NCI-H1048 (cell line): ENCODE measurements around the gene HDGF.

Experiments used
- DNase-seq: peaks from one replicate; lab custom pipeline; 2025; lab: John Stamatoyannopoulos, UW

The HDGF gene

DNA sequence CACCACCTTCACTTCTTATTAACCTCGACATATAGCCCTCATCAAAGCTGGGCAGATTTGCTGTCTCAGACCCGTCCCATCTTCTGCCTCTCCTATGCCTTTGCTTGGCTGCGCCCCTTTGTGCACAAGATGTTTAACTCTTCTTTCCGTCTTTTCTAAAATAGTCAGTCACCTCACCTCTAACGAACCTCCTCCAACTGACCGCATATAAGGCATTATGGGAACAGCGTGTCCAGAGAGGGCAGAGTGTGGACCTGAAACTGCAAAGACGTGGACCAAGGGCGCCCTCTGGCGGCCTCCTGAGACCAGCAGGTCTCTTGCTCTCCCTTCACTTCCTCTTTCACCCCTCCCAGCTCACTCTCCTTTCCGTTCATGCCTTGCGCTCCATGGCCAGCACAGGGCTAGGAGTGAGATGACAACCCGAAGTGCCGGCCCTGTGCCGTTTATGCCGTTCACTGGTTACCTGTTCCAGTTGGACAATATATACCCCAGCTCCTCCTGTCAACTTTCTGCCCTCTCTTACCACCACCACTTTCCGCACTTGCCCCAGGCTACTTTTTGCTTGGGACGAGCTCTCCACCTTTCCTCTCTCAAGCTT is 25.7 kb downstream of the HDGF start:
- DNase-seq: peak; percentile 69

DNA sequence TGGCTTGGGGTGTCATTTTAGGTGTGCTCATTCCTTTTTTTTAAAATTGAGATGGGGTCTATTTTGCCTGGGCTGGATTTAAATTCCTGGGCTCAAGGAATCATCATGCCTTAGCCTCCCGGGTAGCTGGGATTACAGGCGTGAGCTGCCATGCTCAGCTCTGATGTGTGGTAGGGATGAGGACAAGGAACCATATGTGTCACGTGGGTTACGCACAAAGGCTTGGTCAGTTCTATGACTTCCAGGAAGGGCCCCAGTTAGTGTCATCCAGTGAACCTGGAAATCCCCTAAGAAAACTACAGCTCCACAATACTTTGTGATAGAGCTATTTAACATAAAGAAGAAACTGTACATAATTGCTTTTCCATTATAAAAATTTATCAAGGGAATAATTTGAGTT is 29.9 kb downstream of the HDGF start:
- DNase-seq: no peak

DNA sequence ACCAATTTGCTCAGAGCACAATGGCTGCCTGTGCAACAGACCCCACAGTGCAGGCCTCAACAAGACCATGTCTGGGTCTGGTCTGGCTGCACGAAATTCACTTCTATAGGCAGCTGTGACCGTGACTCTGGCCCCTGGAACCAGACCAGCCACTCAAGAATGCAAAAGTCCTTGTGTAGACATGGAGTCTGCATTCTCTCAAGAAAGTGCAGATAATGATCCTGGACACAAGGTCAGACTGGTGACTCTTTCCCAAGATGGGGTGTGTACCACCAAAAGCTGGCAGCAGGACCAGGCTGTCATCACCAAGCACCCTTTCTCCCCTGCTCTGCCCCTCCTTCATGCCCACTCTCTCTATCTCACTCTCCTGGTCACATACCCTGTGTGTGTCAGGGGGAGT is 30.3 kb downstream of the HDGF start:
- no peak for DNase-seq

DNA sequence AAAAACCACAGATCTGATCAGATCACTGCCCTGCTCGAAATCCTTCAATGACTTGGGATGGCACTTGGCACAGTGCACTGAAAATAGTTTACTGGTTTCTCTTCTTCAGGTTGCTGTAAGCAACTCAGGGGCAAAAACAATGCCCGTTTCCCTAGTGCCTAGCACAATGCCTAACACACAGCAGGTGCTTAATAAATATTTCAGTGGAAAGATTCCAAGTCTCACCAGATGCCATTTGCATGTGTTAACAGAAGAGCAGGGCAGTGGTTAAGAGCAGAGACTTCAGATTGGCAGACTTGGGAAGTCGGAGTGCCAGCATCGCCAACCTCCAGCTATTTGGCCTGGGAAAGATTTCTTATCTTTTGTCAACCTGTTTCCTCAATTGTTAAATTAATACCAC is 34.1 kb downstream of the HDGF start:
- no peak for DNase-seq

DNA sequence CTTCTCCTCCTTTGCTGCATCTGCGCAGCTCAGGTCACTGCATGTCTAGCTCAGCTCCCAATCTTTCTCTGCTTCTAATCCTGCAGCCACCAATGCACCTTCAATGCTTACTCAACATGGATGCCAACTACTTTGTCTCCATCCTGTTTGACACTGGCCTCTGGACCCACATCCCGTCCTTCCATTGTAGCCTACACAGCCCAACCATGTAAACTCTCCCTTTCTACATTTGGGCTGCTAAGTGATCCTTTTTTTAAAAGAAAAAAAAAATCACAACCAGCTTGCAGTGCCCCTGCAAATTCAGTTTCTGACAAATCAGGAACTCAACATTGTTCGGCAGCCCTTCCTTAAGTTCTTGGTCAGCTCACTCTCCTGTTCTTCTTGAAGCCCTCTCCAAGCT is 36.6 kb downstream of the HDGF start:
- no peak for DNase-seq

DNA sequence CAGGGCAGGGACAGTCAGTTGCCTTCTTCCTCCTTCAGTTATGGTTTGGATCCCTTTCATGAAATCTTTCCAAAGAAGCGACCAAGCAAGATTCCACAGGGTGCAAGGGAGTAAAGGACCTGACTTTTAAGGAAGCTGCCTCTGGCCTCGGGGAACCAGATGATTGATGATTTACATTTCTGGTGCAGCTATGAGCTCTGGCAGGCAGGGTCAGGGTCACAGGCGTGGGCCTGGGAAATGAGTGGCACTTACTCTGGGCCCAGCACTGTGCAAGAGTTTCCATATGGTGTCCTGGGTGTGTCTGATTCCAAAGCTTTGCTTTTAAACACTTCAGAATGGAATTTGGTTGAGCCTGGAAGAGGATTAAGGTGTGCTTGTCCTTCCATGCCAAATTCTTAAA is 38.8 kb downstream of the HDGF start:
- no peak for DNase-seq

DNA sequence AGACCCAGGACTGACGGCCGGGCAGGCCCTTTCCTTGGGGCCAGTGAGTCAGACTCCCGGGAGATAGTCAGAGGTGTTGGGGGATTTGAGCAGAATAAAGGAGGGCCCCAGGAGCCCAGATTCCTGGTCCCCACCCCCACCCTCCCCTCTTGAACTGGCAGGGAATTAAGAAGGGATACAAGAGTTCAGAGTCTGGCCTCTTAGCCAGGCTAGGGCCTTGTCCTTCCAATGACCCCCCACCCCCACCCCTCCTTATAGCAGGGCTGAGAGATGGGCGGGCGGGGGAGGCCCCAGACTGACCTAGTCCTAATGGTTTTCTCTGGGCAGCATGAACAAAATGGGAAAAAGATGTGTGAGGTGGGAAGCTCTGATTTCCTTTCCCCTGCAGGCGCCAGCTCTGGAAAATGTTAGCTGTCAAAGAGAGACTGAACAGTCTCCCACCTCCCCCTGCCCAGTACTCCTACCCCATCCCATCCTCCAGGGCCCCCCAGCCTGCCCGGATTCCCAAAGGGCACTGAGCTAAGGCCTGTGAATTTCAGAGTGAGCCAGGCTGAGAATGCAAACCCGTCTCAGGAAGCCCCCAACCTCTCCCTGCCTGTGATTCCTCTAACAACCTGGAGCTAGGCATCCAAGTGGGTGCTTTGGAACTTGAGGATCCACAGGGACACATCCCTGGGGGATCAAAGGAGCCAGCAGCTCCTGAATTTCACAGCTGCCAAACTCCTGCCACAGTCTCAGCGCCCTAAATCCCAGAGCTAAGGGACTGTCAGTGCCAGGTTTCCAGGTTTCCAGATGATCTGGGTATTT is 40.3 kb downstream of the HDGF start:
- DNase-seq: no peak

DNA sequence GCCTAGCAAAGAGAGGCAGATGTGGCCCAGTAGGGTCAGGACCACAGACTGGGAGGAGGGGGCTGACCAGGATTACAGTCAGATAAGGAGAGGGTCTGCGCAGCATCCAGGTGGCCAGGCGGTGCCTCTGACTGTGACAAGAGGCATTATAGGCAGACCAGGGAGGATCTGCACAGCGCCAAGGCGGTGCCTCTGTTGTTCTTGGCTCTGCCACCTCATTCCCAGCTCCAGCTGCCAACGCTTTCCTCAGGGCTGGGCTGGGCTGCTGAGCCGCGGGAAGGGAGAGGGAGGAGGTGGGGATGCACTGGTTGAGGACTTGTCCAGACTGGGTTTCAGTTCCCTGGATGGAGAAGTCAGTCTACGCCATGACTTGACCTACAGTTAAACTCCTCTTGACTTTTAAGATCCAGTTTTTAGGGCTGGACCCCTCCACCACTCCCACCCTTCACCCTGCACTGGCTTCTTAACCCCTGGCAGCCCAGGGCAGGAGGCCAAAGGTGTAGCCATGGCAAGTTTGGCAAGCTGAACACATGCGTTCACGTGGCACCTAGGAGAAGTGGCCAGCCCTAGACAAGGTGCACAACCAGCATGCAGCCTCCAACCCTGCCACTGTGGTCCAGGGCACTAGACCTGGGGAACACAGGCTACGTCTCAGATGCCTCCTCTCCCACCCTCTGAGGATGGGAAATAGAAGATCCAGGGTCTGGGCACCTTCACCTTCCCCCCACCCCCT is 41.6 kb downstream of the HDGF start:
- DNase-seq: no peak

DNA sequence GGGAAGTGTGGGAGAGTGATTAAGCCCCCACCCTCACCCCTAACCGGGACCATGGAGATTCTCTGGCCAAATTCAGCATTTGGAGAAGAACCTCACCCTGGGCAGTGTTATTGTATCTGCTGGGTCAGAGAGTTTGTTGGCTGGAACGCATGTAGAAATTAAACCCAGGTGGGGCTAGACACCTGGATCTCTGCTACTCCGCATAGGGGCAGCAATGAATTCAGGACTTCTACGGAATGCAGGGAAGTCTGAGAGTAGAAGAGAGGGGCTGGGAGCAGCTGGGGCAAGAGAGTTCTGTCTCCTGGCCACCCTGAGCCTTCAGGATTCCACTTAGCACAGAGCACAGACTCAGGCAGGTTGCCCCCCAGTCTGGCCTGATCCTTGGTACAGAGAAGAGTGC is 42.4 kb downstream of the HDGF start:
- DNase-seq: no peak

DNA sequence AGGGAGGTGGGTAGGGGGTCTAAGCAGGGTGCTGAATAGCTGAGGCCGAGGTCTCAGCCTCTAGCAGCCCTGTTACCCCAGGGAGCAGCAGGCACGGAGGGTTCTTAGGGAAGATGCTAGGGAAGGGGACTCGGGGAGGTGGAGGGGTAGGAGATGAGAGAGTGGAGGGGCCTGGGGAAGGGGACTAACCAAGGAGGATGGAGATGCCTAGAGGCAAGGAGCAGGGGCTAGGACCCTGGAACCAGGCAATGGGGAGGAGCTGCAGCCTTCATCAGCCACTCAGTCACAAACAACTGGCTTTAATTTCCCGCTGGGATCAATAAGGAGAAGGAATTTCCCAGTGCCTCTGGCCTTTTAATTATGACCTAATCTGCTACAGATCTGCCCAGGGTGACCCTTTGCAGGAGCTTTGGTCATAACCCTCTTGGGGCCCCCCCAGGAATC is 43.2 kb downstream of the HDGF start:
- no peak for DNase-seq

DNA sequence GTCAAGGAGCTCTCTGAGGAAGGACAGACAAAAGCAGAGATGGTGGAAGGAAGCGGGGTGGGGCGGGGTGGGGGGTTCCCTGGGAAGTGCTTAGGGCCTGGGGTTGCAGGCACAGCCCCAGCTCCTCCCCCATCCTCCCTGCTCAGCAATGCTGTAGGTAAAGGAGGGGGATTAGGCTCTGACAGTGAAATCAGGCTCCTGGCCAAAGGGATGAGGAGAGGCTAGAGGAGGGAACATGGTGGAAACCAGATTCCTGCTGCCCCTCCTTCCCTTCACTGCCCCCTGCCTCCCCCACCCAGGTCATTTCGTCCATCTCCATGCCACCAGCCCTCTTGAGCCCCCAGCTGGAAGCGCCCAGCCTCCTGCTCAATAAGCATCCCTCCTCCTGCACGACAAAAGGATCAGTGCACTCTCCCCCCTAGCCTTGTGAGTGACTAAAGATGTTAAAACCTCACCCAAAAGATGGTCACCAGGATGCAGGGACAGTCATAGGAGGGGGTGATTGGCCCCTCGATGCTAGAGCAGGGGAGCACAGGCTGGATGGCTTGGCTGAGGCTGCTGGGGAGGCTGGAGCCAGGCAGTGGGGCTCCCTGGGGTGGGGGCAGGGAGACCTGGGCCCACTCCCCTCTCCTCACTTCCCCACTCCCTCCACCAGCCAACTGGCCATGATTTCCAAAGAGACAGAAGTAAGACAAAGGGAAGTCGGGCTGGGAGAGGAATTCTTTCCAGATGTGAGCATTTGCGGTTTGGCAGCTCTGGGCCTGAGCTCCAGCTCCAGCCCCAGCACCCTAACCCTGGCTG is 43.9 kb downstream of the HDGF start:
- no peak for DNase-seq

DNA sequence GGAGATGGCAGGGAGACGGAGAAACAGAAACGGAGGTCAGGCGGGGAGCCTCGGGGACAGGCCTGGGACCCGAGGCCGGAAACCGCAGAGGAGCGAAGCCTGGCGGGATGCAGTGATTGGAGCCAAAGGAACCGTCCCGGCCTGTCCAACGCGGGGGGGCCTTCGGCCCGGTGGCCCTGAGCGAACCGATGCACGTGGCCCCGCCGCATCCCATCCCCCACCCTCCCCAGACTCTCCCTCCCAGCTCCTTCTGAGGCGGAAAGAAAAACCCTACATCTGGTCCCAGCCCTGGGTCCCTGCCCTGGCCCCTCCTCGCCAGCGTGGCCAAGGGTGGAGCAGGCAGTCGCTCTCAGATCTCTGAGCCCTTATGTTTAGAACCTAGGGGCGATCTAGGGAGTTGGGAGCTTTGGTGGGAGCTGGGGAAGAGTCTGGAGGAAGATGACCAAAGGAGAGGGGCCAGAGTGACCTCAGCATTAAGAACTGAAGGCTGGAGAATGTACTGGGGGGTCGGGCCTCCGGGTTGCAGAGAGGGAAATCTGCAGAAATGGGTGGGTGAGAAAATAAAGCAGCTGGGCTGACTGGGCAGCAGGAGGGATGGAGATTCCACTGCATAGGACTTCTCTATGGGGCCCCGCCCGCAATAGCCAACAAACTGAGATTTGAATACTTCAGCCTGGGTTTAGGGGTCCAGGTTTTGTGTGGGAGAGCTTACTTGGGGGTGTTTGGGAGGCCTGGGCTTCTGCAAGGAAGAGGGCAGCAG is 44.6 kb downstream of the HDGF start:
- DNase-seq: no peak

DNA sequence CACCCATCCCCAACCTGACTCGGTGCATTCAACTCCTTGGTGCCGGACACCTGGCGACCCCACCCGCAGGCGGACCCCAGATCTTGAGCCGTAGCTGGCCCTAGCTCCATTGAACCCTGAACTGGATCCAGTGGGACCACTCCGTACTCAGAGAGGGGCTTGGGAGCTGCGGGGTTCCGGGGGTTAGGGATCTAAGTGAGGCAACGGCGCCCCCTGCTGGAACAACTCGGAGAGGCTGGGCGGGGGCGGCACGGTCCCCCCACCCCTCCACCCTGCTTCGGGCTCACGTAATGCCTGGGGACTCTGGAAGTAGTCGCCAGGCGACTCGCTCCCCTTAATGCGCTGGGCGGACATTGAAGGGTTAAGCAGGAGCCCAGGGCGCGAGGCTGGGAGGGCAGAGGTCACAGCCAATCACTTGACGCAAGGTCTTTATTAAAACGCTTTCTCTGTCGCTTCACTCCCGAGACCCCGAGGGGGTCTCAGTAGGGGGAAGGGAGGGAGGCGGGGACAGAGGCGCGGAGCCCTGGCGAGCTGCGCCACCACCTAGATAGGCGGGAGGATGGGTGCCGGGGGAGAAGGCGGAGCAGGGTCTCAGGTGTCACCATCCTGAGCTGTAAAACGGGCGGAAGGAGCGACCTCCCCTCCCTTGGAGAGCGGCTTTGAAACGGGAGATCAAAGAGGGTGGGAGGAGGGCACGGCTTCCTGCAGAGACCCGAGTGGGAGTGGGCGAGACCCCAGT is 45.4 kb downstream of the HDGF start:
- DNase-seq: no peak

DNA sequence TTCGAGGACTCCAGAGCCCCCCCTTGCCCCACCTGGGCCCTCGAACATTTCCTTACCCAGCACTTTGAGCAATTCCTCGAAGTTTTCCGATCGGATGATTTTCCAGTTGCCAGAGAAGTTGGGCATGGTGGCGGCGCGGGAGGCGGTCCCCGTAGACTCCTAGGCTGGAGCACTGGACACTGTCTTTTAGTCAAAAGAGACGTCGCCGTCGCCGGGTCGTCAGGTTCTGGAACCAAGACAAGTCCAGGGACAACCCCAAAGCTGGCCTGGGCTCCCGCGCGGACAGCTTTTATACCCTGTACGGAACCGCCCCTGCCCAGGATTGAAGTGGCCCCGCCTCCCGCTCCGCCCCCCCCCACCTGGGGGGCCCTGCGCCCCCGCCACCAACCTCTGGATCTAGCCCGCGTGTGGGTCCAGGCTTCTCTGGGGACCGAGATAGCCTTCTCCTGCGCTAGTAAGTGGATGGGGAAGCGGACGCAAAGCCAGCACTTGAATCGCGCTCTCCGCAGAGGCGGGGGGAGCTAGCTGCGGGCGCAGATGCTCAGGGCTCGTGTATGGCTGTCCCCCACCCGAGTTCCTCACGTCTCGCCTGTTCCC is 46.1 kb downstream of the HDGF start, which contains the start of gene CRABP2:
CRABP2 (minus strand) TSS at position 263 of the 597 bp plus-strand sequence; CDS start at position 126, 137 bp downstream.
- DNase-seq: no peak

DNA sequence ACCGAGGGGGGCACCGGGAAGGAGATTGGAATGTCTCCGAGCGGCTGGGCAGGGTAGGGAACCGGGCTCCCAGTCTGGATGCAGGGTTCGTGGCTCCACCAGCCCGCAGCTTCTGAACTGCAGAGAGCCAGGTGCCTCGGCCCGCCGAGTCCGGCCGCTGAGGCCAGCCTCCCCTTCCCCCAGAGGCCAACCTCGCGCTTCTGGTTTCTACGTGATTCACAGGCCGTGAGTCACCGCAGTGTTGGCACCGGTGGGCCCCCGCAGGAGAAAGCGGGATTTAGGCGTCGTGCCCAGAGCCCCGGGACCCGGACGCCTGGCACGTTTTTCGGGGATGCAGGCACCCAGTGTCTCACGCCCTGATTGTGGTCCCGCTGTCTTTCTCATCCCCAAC is 46.5 kb downstream of the HDGF start:
- DNase-seq: no peak

DNA sequence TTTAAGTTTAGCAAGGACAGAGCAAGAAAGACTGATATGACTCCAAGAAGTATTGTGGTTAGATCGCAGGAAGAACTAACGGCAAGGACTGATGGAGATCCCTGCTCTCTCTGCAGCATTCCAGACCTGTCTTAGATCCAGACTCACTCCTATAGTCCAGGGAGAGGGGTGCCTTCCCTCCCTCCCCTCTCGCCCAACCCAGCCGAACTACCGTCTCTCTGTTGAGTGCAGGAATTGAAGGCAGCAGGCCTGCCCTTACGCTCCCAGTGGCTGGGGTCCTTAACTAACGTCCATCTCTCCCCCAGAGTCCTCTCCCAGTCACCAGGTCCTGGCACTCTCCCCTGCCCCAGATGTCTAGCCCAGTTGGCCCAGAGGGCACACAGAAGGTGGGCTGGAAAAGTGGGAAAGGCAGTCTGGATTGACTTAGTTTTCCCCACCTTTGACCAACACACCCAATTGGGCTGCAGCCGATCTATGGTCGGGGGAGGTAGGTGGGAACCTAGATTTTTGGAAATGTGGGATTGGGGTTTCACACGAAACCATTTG is 47.2 kb downstream of the HDGF start:
- no peak for DNase-seq

DNA sequence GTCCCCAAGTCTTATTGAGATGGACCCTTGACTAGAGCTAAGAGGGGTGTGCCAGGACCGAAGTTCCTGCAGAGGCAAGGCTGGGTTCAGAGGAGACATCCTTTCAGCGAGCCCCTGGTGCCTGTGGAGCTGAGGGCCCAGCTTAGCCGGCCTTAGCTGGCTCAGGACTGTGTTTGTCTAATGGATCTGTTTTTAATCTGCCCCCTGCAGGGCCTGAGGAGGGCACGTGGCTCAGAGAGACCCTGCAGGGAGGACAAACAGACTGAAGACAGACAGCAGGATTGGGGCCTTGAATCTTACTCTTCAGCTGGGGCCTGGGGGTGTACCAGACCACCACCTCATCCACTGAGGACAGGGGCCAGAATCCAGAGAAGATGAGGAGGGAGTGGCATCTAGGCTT is 47.7 kb downstream of the HDGF start:
- DNase-seq: no peak

DNA sequence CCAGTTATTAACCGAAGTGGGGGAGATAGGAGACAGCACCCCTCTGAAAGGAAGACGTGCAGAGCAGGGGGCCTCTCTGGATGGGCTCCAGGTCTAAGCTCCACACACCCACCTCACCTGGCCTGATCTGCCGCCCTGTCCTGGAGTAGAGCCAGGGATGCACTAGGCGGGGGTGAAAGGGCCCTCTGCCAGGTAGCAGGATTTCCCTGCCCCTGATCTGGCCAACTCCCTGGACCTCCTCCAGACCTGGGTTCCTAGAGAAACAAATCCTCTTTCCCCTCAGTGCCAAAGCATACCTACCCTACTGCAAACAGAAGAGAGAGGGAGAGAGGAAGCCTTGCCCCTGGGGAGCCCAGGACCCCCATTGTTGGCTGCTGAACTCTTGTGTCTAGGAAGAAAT is 48.1 kb downstream of the HDGF start:
- no peak for DNase-seq

DNA sequence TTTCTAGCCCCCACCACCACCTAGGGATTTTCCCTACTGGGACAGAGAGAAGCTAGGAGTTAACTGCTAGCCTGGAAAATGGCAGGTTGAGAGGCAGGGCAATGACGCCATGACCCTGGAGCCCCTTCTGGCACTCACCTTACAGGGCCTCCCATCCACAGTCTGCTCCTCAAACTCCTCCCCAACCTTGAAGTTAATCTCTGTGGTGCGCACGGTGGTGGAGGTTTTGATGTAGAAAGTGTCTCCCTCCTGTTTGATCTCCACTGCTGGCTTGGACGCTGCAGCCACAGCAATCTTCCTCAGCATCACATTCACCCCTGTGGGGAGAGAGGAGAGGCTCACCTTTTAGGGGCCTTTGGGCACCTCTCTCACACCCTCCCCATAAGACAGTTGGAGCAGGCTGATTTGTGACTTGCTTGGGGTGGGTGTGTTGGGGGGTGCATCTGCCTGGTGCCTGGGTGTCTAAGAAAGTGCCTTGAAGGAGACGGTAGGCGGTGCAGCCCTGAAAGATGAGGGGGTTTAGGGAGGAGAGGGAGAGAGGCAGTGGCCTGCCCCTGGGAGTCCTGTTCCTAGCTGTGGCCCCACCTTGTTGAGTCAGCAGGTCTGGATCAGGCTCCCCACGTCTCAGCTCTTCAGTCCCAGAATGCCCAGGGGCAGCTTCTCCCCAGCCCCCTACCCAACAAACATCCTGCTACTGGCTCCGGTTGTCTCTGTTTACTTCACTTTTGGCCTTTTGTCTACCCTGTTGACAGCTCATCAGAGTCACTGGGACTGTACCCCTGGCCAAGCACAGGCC is 50.5 kb downstream of the HDGF start:
- no peak for DNase-seq
